K562 (cell line): ENCODE measurements around the gene NUP50. TPM values are rescaled to one million over a fixed set of nuclear protein-coding genes. Genes with fewer than 3 reads are reported as not detected.

Experiments
- CHD1 ChIP-seq: fragments of 200-600 bp; sonication (generic); IDR thresholded peaks from one replicate; pipeline ENCODE4 v1.6.1; 2012; ENCODE audit warnings: mild to moderate bottlenecking, moderate library complexity, low read length, inconsistent platforms
- KLF6 ChIP-seq: fragments of 250-450 bp; sonication (Bioruptor Pico); IDR thresholded peaks from 2 replicates; pipeline ENCODE4 v1.4.0; 2020; ENCODE audit warnings: mild to moderate bottlenecking, moderate library complexity, borderline replicate concordance
- MED1 ChIP-seq: sonication (generic); formaldehyde crosslinking; IDR thresholded peaks from 2 replicates; pipeline ENCODE4 v1.8.1; 2023; ENCODE audit warnings: missing genetic modification reagents, borderline replicate concordance
- SIN3A ChIP-seq, 2 experiments: fragments of 150-350 bp in 1 of 2; IDR thresholded peaks; 2 replicates each; pipeline ENCODE4 v1.6.1; 2011 to 2016; ENCODE audit warnings: borderline replicate concordance in 2 of 2, low read depth in 2 of 2, low read length in 2 of 2, mild to moderate bottlenecking in 2 of 2, moderate library complexity in 2 of 2; ENCODE audit not compliant: control insufficient read depth in 1 of 2
- SPI1 ChIP-seq: IDR thresholded peaks from 2 replicates; pipeline ENCODE4 v1.6.1; 2011; ENCODE audit warnings: low read depth, low read length, control low read depth, borderline replicate concordance
- TBP ChIP-seq: optimal IDR thresholded peaks from 2 replicates; pipeline ENCODE3; 2011; ENCODE audit warnings: low read depth, low read length, improper control_type of control experiment
- ZBTB9 ChIP-seq: fragments of 450-650 bp; formaldehyde crosslinking; IDR thresholded peaks from 2 replicates; pipeline ENCODE4 v1.4.0; 2020; ENCODE audit warnings: mild to moderate bottlenecking, moderate library complexity
- ZNF740 ChIP-seq, 3 experiments: fragments of 200-800 bp in 1 of 3; sonication (Bioruptor generic) in 1 of 3; sonication (generic) in 1 of 3; formaldehyde crosslinking in 1 of 3; IDR thresholded peaks; 2 replicates each; pipeline versions ENCODE4 v1.6.1 to v1.8.0; 2016 to 2022; ENCODE audit warnings: mild to moderate bottlenecking in 2 of 3, missing compliant biosample characterization in 2 of 3, missing genetic modification characterization in 2 of 3, missing genetic modification reagents in 1 of 3
- polyA plus RNA-seq, 8 experiments: library from polyadenylated mRNA; depleted of rRNA in 4 of 8; stranded (reverse) in 5 of 8; unstranded in 3 of 8; fragments of >200 nt; fragmentation: Nextera tagmentation in 2 of 8; fragmentation: Illumina TruSeq in 1 of 8; extraction: Ambion mirVana in 2 of 8; extraction: Trizol in 1 of 8; gene quantifications; 2 replicates each; pipeline versions ENCODE4 v1.2.1 to v1.2.3, GENCODE V29; 2011 to 2014; ENCODE audit warnings: inconsistent platforms in 1 of 8, missing spikeins in 1 of 8
- total RNA-seq, 7 experiments: library from RNA; depleted of rRNA in 6 of 7; stranded (reverse); fragments of >200 nt in 6 of 7; fragmentation: Illumina TruSeq in 2 of 7; extraction: Trizol in 2 of 7; gene quantifications; 2 replicates each; pipeline versions ENCODE4 v1.2.1 to v1.2.3, GENCODE V29; 2011 to 2021; ENCODE audit warnings: low replicate concordance in 1 of 7
- TF ChIP-seq, protein P1 (sequence below): IDR thresholded peaks from 2 replicates; pipeline ENCODE4 v1.6.1; 2011; ENCODE audit warnings: borderline replicate concordance, low read depth, mild to moderate bottlenecking, moderate library complexity, low read length; ENCODE audit not compliant: insufficient read depth, poor library complexity, severe bottlenecking
- TF ChIP-seq, protein P2 (sequence below): fragments of 200-800 bp; sonication (Bioruptor generic); IDR thresholded peaks from 2 replicates; pipeline ENCODE4 v1.6.1; 2017; ENCODE audit warnings: missing genetic modification characterization, missing compliant biosample characterization
- TF ChIP-seq, protein P3 (sequence below): fragments of 450-650 bp; formaldehyde crosslinking; conservative IDR thresholded peaks from 2 replicates; pipeline ENCODE4 v1.4.0; 2022; ENCODE audit warnings: mild to moderate bottlenecking, missing genetic modification characterization

NUP50 gene
- total and polyA plus RNA-seq, 9 of the 15 experiments (the other 6 are each of a cell fraction or from before 2014, with no cell fraction given): 23.8 to 83.7 (median 55.3) TPM

GRCh38 chr22:45164270-45165088 is 754 bp downstream of the NUP50 start (continued):
- TF ChIP-seq, protein P1, sequence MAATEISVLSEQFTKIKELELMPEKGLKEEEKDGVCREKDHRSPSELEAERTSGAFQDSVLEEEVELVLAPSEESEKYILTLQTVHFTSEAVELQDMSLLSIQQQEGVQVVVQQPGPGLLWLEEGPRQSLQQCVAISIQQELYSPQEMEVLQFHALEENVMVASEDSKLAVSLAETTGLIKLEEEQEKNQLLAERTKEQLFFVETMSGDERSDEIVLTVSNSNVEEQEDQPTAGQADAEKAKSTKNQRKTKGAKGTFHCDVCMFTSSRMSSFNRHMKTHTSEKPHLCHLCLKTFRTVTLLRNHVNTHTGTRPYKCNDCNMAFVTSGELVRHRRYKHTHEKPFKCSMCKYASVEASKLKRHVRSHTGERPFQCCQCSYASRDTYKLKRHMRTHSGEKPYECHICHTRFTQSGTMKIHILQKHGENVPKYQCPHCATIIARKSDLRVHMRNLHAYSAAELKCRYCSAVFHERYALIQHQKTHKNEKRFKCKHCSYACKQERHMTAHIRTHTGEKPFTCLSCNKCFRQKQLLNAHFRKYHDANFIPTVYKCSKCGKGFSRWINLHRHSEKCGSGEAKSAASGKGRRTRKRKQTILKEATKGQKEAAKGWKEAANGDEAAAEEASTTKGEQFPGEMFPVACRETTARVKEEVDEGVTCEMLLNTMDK: no peak
- TF ChIP-seq, protein P2, sequence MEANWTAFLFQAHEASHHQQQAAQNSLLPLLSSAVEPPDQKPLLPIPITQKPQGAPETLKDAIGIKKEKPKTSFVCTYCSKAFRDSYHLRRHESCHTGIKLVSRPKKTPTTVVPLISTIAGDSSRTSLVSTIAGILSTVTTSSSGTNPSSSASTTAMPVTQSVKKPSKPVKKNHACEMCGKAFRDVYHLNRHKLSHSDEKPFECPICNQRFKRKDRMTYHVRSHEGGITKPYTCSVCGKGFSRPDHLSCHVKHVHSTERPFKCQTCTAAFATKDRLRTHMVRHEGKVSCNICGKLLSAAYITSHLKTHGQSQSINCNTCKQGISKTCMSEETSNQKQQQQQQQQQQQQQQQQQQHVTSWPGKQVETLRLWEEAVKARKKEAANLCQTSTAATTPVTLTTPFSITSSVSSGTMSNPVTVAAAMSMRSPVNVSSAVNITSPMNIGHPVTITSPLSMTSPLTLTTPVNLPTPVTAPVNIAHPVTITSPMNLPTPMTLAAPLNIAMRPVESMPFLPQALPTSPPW: peak; percentile 41; the same call in 1 of the 2 replicates
- peak; percentile 38 to 40; a peak in 1 of 4 replicates for TF ChIP-seq SIN3A (IDR thresholded peaks at IDR 0.05; ENCODE audit: borderline replicate concordance in 2 of 2, control insufficient read depth in 1 of 2, low read depth in 2 of 2, low read length in 2 of 2)
- TF ChIP-seq ZNF740 (CRISPR knock-in tag; IDR thresholded peaks at IDR 0.05): no peak
- TF ChIP-seq ZNF740 (tag; IDR thresholded peaks at IDR 0.05): no peak
- TF ChIP-seq KLF6: no peak
- TF ChIP-seq MED1 (CRISPR knock-in tag): no peak
- TF ChIP-seq, protein P3, sequence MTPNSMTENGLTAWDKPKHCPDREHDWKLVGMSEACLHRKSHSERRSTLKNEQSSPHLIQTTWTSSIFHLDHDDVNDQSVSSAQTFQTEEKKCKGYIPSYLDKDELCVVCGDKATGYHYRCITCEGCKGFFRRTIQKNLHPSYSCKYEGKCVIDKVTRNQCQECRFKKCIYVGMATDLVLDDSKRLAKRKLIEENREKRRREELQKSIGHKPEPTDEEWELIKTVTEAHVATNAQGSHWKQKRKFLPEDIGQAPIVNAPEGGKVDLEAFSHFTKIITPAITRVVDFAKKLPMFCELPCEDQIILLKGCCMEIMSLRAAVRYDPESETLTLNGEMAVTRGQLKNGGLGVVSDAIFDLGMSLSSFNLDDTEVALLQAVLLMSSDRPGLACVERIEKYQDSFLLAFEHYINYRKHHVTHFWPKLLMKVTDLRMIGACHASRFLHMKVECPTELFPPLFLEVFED (CRISPR knock-in tag): no peak
- TF ChIP-seq ZBTB9 (CRISPR knock-in tag): no peak
- no peak for TF ChIP-seq SPI1
- peak; percentile 9 for TF ChIP-seq TBP
- no peak for TF ChIP-seq CHD1
